HG03280 (cell line): ENCODE data around the gene VPS33A.
"Not testable (repeated sequence)": the region's sequence is repeated elsewhere in the genome, so short reads cannot be mapped to it uniquely, and the experiment has no call there.

Source experiments
- ATAC-seq: cut with Tn5 transposase; IDR thresholded peaks from one replicate; pipeline ENCODE4 v1.9.1; 2021; ENCODE audit warnings: mild to moderate bottlenecking, moderate library complexity; ENCODE audit not compliant: unreplicated experiment

The VPS33A gene

DNA sequence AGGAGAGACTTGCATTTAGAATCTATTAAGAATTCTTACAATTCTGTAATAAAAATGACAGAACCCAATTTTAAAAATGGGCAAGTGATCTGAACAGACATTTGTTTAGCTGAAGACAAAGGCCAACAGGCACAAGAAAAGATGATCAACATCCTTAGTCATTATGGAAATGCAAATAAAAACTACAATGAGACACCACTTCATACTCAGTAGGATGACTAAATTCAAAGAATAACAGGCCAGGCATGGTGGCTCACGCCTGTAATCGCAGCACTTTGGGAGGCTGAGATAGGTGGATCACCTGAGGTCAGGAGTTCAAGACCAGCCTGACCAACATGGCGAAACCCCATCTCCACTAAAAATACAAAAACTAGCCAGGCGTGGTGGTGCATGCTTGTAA lies 7.8 kb downstream of the VPS33A start:
- not testable (repeated sequence) for ATAC-seq

DNA sequence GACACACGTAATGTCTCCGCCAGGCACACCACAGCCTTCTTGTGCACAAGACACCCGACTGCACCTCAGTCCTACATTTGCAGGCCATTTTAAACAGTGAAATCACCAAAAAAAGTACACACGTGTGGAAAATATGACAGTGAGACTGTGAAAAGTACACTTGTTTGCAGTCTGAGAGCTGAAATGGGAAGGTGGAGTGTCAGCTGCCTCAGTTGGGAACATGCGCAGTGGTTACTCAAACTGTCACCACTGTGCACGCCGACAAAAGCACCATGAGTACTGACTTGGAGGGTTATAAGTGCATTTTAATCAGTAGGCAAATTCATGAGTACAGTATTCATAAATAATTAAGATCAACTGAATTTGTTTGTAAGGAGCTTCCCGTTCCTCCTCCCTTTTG lies 15.8 kb downstream of the VPS33A start:
- no peak for ATAC-seq

- no peak for ATAC-seq
These were observed 16.2 kb downstream of the VPS33A start for GRCh38 chr12:122250047-122250446.

DNA sequence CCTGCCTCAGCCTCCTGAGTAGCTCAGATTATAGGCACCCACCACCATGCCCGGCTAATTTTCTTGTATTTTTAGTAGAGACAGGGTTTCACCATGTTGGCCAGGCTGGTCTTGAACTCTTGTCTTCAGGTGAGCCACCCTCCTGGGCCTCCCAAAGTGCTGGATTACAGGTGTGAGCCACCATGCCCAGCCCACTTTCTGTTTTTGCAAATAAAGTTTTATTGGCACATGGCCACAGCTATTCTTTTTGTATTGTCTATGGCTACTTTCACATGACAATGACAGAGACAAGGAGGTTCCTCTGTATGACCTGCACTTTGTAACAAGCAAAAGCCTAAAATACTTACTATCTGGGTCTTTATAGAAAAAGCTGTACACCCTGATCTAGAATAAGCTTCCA lies 20.7 kb downstream of the VPS33A start:
- no peak for ATAC-seq

DNA sequence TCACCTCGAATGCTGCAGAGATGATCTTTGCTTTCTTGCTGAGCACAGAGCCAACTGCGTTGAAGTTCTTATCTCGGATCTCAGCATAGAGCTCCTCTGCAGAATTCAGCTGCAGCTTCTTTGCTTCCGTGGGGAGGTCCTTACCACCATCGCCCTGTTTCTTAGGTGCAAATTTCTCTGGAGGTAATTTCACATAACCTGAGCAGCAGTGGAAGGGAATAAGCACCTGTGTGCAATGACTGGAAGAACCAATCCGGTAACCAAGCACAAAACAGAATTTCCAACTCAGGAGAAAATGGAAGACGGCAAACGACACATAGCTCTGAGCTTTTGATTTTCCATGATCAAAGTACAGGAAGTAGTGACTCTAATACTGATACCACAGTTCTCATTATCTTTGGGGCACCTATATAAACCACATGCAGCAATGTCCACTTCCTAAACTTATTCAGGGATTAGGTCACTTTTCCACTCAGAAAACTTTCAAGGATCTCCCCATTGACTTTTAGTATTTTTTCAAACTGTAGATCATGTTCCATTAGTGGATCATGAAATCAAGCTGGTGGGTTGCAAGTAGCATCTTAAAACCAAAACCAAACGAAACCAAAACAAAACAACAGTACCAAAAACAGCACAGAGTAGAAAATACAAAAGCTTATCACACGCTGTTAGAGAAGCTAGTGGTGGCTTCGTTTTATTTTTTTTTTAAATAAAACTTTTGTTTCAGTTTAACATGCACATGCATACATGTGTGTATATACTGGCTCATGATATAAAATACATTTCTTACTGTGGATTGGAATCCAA lies 21.5 kb downstream of the VPS33A start:
- ATAC-seq: no peak

DNA sequence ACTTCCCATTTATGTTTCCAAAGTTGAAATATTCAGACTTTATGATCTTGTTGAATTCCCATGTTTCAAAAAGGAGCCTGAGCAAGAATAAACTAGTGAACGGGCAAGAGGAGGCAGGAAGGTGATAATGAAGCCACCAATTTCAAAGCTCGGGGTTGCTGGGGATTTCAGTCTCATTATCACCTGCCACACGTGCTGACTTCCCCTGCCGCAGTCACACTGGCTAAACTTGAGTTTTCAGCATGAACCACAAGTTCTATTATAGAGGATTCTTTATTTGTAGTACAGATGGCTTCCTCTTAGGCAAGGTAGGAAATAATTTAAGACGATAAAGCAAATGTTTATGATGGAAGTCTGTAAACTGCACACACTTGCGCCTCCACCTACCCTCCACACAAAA lies 22.3 kb downstream of the VPS33A start:
- no peak for ATAC-seq

- no peak for ATAC-seq
These were observed 27.4 kb downstream of the VPS33A start for GRCh38 chr12:122238861-122239260.

DNA sequence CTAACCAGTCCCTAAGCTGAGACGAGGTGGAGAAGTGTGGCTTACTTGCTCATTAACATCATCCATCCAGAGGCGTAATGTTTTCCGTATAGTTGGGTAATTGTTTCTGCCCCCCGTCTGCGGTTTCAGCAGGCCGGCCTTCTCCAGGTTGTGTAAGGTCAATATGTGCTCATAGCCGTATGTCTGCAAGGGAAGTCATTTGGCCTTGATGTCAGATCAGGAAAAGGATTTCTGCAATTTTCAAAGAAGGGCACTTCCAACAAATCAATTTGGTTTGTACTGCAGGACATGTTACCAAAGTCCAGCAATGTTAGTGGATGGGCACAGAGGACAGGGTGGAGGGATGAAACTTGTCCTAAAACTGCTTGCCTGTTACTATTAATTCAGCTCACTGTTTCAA lies 30.6 kb downstream of the VPS33A start:
- no peak for ATAC-seq

- ATAC-seq: no peak
These were observed 33.6 kb downstream of the VPS33A start for GRCh38 chr12:122232691-122233090.

GRCh38 chr12:122230798-122231197 lies 35.5 kb downstream of the VPS33A start:
- ATAC-seq: no peak

GRCh38 chr12:122228092-122228491 lies 38.2 kb downstream of the VPS33A start:
- no peak for ATAC-seq

GRCh38 chr12:122227341-122227740 lies 39.0 kb downstream of the VPS33A start:
- no peak for ATAC-seq

DNA sequence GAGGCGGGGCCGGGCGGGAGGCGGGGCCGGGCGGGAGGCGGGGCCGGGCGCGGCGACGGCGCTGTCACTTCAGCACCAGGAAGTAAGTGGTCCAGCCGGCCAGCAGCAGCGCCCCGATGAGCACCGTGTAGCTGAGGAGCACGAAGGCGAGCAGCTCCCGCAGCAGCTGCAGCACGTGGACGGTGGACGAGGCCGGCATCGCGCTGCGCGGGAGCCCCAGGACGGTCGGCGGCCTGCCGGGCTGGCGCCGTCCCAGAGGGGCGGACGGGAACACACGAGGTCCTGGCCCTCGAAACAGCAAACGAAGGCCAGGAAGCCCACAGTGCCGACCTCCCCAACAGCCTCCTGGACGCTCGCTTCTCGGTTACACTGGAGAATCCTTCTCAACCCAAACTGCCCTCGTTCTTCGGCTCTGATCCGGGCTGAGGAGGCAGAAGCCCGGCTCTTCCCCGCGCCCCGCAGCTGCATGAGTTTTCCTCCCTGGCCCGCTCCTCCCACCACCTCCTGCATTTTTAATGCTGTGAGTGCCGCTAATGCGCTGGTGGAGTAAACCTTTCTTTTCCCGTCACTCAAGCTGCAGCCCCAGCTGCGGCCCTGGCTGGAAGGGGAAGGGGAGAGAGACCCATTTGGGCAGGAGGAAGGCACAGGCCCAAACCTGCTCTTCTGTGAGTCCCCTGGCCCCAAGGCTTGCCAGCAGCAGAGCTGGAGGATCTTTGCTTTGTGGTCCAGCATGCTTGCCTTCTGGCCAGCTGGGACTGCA lies 39.7 kb downstream of the VPS33A start:
- no peak for ATAC-seq

DNA sequence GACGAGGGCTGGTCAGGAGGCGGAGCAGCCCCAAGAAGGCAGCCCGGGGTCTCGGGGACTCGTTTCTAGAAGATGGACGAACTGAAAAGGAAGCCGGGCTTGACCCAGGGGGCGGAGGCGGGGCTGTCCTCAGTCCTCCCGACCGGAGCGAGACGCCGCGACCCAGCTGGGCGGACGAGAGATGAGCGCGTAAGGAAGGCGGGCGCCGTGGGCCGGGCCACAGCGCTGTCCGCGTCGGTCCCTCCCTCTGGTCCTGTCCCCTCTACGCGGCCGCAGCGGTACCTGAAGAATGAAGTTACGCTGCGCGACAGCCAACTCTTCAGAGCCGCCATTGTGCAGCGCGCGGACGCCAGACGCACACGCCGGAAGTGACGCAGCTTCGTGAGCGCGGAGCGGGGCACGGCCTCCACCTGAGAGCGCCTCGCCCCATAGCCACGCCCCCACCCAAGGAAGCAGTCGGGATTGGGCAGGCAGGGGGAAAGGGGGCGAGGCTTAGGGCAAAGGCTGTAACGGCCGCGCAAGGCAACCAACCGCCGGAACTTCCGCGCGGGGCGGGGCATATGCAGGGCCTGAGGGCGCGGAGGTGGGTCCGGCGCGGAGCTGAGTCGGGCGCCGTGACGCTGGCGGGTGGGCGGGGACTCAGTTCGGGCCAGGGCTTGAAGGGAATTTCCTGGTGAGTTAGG lies 40.5 kb downstream of the VPS33A start, which contains the start of gene DIABLO:
Gene DIABLO (minus strand): TSS at position 370 of the 683 bp plus-strand sequence. CDS start 38 bp downstream, at position 332.
- ATAC-seq: peak; percentile 91

GRCh38 chr12:122216445-122216844 lies 49.8 kb downstream of the VPS33A start:
- no peak for ATAC-seq

- no peak for ATAC-seq
These were observed 50.5 kb downstream of the VPS33A start for GRCh38 chr12:122215771-122216170.

DNA sequence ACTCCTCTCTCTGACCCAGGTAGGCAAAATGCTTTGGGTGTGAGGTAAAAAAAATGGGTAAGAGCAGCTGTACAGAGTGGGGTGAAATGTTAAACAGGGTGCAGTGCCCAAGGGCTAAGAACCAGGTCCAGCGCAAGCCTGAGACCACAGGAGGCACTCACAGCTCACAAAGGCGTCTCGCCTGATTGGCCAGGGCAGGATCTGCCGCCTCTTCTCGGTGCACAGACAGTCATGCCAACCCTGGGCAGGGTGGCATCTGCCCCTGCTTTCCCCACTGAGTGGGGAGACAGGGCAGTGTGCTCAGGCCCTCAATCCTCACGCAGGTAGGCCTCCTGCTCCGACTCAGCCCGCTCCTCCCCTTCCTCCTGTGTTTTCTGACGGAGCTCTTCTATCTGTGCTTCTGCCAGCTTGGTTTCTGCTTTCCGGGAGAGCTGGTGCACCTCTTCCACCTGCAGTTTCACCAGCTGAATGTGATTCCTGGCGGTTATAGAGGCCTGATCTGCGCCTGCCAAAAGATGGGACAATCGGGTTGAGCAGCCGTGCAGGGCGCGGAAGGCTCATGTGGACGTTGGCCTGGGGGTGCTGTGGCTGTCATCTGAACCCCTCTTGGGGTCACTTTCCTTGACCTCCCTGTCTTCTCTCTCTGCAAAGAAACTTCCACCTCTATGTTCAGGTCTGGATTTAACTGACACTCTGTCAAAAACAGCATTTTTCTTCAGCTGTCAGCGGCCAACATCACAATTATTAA lies 58.0 kb downstream of the VPS33A start:
- no peak for ATAC-seq

- ATAC-seq: no peak
These were observed 58.9 kb downstream of the VPS33A start for GRCh38 chr12:122207391-122207790.

GRCh38 chr12:122206976-122207375 lies 59.3 kb downstream of the VPS33A start:
- ATAC-seq: no peak

GRCh38 chr12:122206111-122206881 lies 60.0 kb downstream of the VPS33A start:
- no peak for ATAC-seq
